ENCODE measurements around the gene PLEKHG2.

PLEKHG2 gene

GRCh38 chr19:39398297-39398864 is 14.1 kb upstream of the PLEKHG2 start:
- H3K36me3 Mint-ChIP-seq (ENCODE audit: low read depth): peaks cover 27% of the 10 kb centered on the region
- H3K27me3 Mint-ChIP-seq: no peaks in the 10 kb centered on the region
- peaks cover 75% of the 10 kb centered on the region for H3K4me1 Mint-ChIP-seq (ENCODE audit: low read depth)
- H3K4me3 Mint-ChIP-seq: peak overlapping the region; percentile 70
- no peaks in the 10 kb centered on the region for H3K9me3 Mint-ChIP-seq
- peak overlapping the region; percentile 94 for H3K27ac Mint-ChIP-seq

GRCh38 chr19:39399668-39400050 is 12.8 kb upstream of the PLEKHG2 start:
- H3K4me1 Mint-ChIP-seq (ENCODE audit: low read depth): peaks cover 81% of the 10 kb centered on the region
- H3K27ac Mint-ChIP-seq: peak overlapping the region; percentile 60
- H3K36me3 Mint-ChIP-seq (ENCODE audit: low read depth): peaks cover 19% of the 10 kb centered on the region
- no peaks in the 10 kb centered on the region for H3K9me3 Mint-ChIP-seq
- no peaks in the 10 kb centered on the region for H3K27me3 Mint-ChIP-seq
- H3K4me3 Mint-ChIP-seq: no peak overlapping the region

GRCh38 chr19:39400061-39400460 is 12.4 kb upstream of the PLEKHG2 start:
- H3K4me1 Mint-ChIP-seq (ENCODE audit: low read depth): peaks cover 84% of the 10 kb centered on the region
- H3K9me3 Mint-ChIP-seq: no peaks in the 10 kb centered on the region
- H3K27me3 Mint-ChIP-seq: no peaks in the 10 kb centered on the region
- peaks cover 18% of the 10 kb centered on the region for H3K36me3 Mint-ChIP-seq (ENCODE audit: low read depth)
- no peak overlapping the region for H3K4me3 Mint-ChIP-seq
- peak overlapping the region; percentile 60 for H3K27ac Mint-ChIP-seq

- H3K27ac Mint-ChIP-seq: peak overlapping the region; percentile 97
- peaks cover 92% of the 10 kb centered on the region for H3K4me1 Mint-ChIP-seq (ENCODE audit: low read depth)
- peaks cover 11% of the 10 kb centered on the region for H3K36me3 Mint-ChIP-seq (ENCODE audit: low read depth)
- H3K4me3 Mint-ChIP-seq: peak overlapping the region; percentile 74
- no peaks in the 10 kb centered on the region for H3K27me3 Mint-ChIP-seq
- H3K9me3 Mint-ChIP-seq: no peaks in the 10 kb centered on the region
These were observed 11.4 kb upstream of the PLEKHG2 start for GRCh38 chr19:39401070-39401548.

- Mint-ChIP-seq H3K9me3 (no peaks in the 10 kb centered on the region), H3K4me1 (ENCODE audit: low read depth) (peaks cover 95% of the 10 kb centered on the region), H3K36me3 (ENCODE audit: low read depth) (peaks cover 11% of the 10 kb centered on the region), H3K4me3 (peak overlapping the region; percentile 74), H3K27me3 (no peaks in the 10 kb centered on the region), H3K27ac (peak overlapping the region; percentile 97)
These were observed 10.7 kb upstream of the PLEKHG2 start for GRCh38 chr19:39401549-39402345.

- H3K4me1 Mint-ChIP-seq (ENCODE audit: low read depth): peaks cover 86% of the 10 kb centered on the region
- H3K27me3 Mint-ChIP-seq: no peaks in the 10 kb centered on the region
- peaks cover 11% of the 10 kb centered on the region for H3K36me3 Mint-ChIP-seq (ENCODE audit: low read depth)
These were observed 9.8 kb upstream of the PLEKHG2 start for GRCh38 chr19:39402346-39403300.

GRCh38 chr19:39403331-39404312 is 8.8 kb upstream of the PLEKHG2 start:
- Mint-ChIP-seq H3K27ac (peak overlapping the region; percentile 97), H3K36me3 (ENCODE audit: low read depth) (peaks cover 17% of the 10 kb centered on the region), H3K9me3 (no peaks in the 10 kb centered on the region), H3K27me3 (no peaks in the 10 kb centered on the region), H3K4me1 (ENCODE audit: low read depth) (peaks cover 84% of the 10 kb centered on the region), H3K4me3 (peak overlapping the region; percentile 74)

More at GRCh38 chr19:39402346-39403300, 9.8 kb upstream of the PLEKHG2 start:
- H3K9me3 Mint-ChIP-seq: no peaks in the 10 kb centered on the region
- H3K4me3 Mint-ChIP-seq: peak overlapping the region; percentile 74
- peak overlapping the region; percentile 97 for H3K27ac Mint-ChIP-seq

- no peaks in the 10 kb centered on the region for H3K9me3 Mint-ChIP-seq
- peaks cover 15% of the 10 kb centered on the region for H3K36me3 Mint-ChIP-seq (ENCODE audit: low read depth)
- H3K27me3 Mint-ChIP-seq: no peaks in the 10 kb centered on the region
- H3K4me1 Mint-ChIP-seq (ENCODE audit: low read depth): peaks cover 74% of the 10 kb centered on the region
- H3K4me3 Mint-ChIP-seq: peak overlapping the region; percentile 52
- H3K27ac Mint-ChIP-seq: peak overlapping the region; percentile 67
These were observed 7.1 kb upstream of the PLEKHG2 start for GRCh38 chr19:39405261-39405957.

GRCh38 chr19:39405958-39406655 is 6.4 kb upstream of the PLEKHG2 start:
- peak overlapping the region; percentile 88 for H3K27ac Mint-ChIP-seq
- H3K27me3 Mint-ChIP-seq: no peaks in the 10 kb centered on the region
- no peaks in the 10 kb centered on the region for H3K9me3 Mint-ChIP-seq
- H3K4me1 Mint-ChIP-seq (ENCODE audit: low read depth): peaks cover 74% of the 10 kb centered on the region
- H3K4me3 Mint-ChIP-seq: peak overlapping the region; percentile 84
- H3K36me3 Mint-ChIP-seq (ENCODE audit: low read depth): peaks cover 15% of the 10 kb centered on the region

- Mint-ChIP-seq H3K36me3 (ENCODE audit: low read depth) (peaks cover 15% of the 10 kb centered on the region), H3K27me3 (no peaks in the 10 kb centered on the region), H3K4me1 (ENCODE audit: low read depth) (peaks cover 74% of the 10 kb centered on the region), H3K27ac (peak within 1 kb of the TSS; percentile 92), H3K9me3 (no peaks in the 10 kb centered on the region), H3K4me3 (peak within 1 kb of the TSS; percentile 84)
These were observed 5.6 kb upstream of the PLEKHG2 start, which contains the start of gene ZFP36 for GRCh38 chr19:39406656-39407409. ZFP36 (plus strand) TSS chr19:39406847; CDS start chr19:39406905, 58 bp downstream.

- Mint-ChIP-seq H3K27me3 (no peaks in the 10 kb centered on the region), H3K27ac (peak overlapping the region; percentile 92), H3K4me1 (ENCODE audit: low read depth) (peaks cover 74% of the 10 kb centered on the region), H3K9me3 (no peaks in the 10 kb centered on the region), H3K4me3 (peak overlapping the region; percentile 84), H3K36me3 (ENCODE audit: low read depth) (peaks cover 15% of the 10 kb centered on the region)
These were observed 5.1 kb upstream of the PLEKHG2 start for GRCh38 chr19:39407410-39407659.

- Mint-ChIP-seq H3K9me3 (no peaks in the 10 kb centered on the region), H3K4me1 (ENCODE audit: low read depth) (peaks cover 69% of the 10 kb centered on the region), H3K36me3 (ENCODE audit: low read depth) (peaks cover 15% of the 10 kb centered on the region), H3K27me3 (no peaks in the 10 kb centered on the region), H3K27ac (peak overlapping the region; percentile 92), H3K4me3 (peak overlapping the region; percentile 84)
These were observed 4.6 kb upstream of the PLEKHG2 start for GRCh38 chr19:39407660-39408391.

Data from stimulated activated naive CD8-positive, alpha-beta T cell treated with anti-CD3 and anti-CD28 coated beads, Interleukin-15, Interleukin-2, amounts not matched to agents 100 ng/mL and 50 ng/mL, for 24 hours (primary cell).